Stomach smooth muscle (tissue), 2 donors: ENCODE data around the gene GAB4.

Experiments
- H3K27ac ChIP-seq: one replicate; pipeline ENCODE4 v1.7.0; 2013; ENCODE audit warnings: mild to moderate bottlenecking, low read length, inconsistent platforms
- H3K27me3 ChIP-seq, 2 donors: one replicate each; pipeline ENCODE4 v1.7.0; 2013; ENCODE audit warnings: low read length in 2 of 2; ENCODE audit not compliant: insufficient read depth in 2 of 2, control insufficient read depth in 1 of 2
- H3K36me3 ChIP-seq, 2 donors: one replicate each; pipeline ENCODE4 v1.7.0; 2013; ENCODE audit warnings: low read length in 2 of 2; ENCODE audit not compliant: control insufficient read depth in 2 of 2, insufficient read depth in 2 of 2
- H3K4me1 ChIP-seq: one replicate; pipeline ENCODE4 v1.7.0; 2013; ENCODE audit warnings: low read length; ENCODE audit not compliant: control insufficient read depth, insufficient read depth
- H3K4me3 ChIP-seq, 2 donors: one replicate each; pipeline ENCODE4 v1.7.0; 2013; ENCODE audit warnings: low read length in 2 of 2
- H3K9ac ChIP-seq, 2 donors: one replicate each; pipeline ENCODE4 v1.7.0; 2013; ENCODE audit warnings: low read length in 2 of 2, mild to moderate bottlenecking in 1 of 2
- H3K9me3 ChIP-seq, 2 donors: one replicate each; pipeline ENCODE4 v1.7.0; 2013; ENCODE audit warnings: low read length in 2 of 2; ENCODE audit not compliant: control insufficient read depth in 2 of 2
- donor health status: healthy.
- donor health status: Pancreatic carcinoma.

The GAB4 gene

DNA sequence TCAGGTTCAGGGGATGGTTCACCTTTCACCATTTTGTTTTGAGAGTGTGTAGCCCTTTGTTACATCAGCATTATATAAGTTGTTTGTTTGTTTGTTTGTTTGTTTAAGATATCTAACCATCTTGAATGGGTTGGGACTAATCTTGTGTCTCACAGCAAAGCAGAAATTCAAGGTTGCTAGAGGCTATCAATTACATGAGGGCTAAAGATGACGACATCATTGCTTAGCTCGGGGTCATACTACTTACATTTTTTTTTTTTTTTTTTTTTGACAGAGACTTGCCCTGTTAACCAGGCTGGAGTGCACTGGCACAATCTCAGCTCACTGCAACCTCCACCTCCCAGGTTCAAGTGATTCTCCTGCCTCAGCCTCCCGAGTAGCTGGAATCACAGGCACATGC lies 95.7 kb downstream of the GAB4 start:
- H3K27ac ChIP-seq, result no peak overlapping the region
- peaks cover 16 to 18% of the 10 kb centered on the region in 2 donors for H3K27me3 ChIP-seq
- no peak overlapping the region for H3K4me3 ChIP-seq
- H3K9ac ChIP-seq, result no peak overlapping the region
- no peaks in the 10 kb centered on the region for H3K36me3 ChIP-seq
- no peaks in the 10 kb centered on the region for H3K4me1 ChIP-seq
- H3K9me3 ChIP-seq, result no peaks in the 10 kb centered on the region
